ENCODE data around the gene CLTA.

- TF ChIP-seq POLR2A (IDR thresholded peaks at IDR 0.05; ENCODE audit: low read length) (no peak), CTCF (IDR thresholded peaks at IDR 0.05) (peak; percentile 24), KDM1A (IDR thresholded peaks at IDR 0.05; ENCODE audit: low read depth) (no peak), RAD21 (conservative IDR thresholded peaks at IDR 0.05 in 1 of 2, IDR thresholded peaks at IDR 0.05 in 1 of 2) (peak; percentile 50 to 60; a peak in 4 of 5 replicates), ZFP36 (IDR thresholded peaks at IDR 0.05; ENCODE audit: borderline replicate concordance, partially characterized antibody) (no peak), MAX (IDR thresholded peaks at IDR 0.05) (no peak), KDM5A (IDR thresholded peaks at IDR 0.05) (no peak), HOXA7 (CRISPR knock-in tag; IDR thresholded peaks at IDR 0.05) (no peak)
Observed at GRCh38 chr9:36141288-36141687, 49.4 kb upstream of the CLTA start.

Data from A549 (cell line).